Activated CD4-positive, alpha-beta T cell treated with anti-CD3 and anti-CD28 coated beads, Interleukin-2, amount 10 ng/mL, durations not matched to agents 24 days and 14 days (primary cell): Measurements from ENCODE around the gene HOXC6. TPM values are rescaled to one million over a fixed set of nuclear protein-coding genes. Genes with fewer than 3 reads are reported as not detected.
A peak's percentile ranks its signal among the peaks of the same experiment; 100 is the strongest.
"Not testable (repeated sequence)": the region's sequence is repeated elsewhere in the genome, so short reads cannot be mapped to it uniquely, and the experiment has no call there.

Source experiments
- DNase-seq: peaks from one replicate; pipeline ENCODE4 v3.0.0; 2022
- H3K27ac Mint-ChIP-seq: one replicate; pipeline ENCODE4 v1.8.0; 2022; ENCODE audit warnings: mild to moderate bottlenecking, mixed read lengths
- H3K27me3 Mint-ChIP-seq: one replicate; pipeline ENCODE4 v1.8.0; 2022; ENCODE audit warnings: mixed read lengths
- H3K36me3 Mint-ChIP-seq: one replicate; pipeline ENCODE4 v1.8.0; 2022; ENCODE audit warnings: low read depth, mild to moderate bottlenecking, mixed read lengths
- H3K4me1 Mint-ChIP-seq: one replicate; pipeline ENCODE4 v1.8.0; 2021; ENCODE audit warnings: mixed read lengths
- H3K4me3 Mint-ChIP-seq: one replicate; pipeline ENCODE4 v1.8.0; 2022; ENCODE audit warnings: mild to moderate bottlenecking, moderate library complexity, mixed read lengths
- H3K9me3 Mint-ChIP-seq: one replicate; pipeline ENCODE4 v1.8.0; 2021; ENCODE audit warnings: mixed read lengths
- intact Hi-C: fragments of 100-400 bp; cut with micrococcal nuclease; formaldehyde crosslinking; loops from one replicate; pipeline ENCODE4 v1.15.1; 2023
- total RNA-seq: library from RNA; stranded (reverse); gene quantifications from 2 replicates; pipeline ENCODE4 v1.2.3, GENCODE V29; 2022

Gene HOXC6
- total RNA-seq, 1 donor from 2014 or later = not detected

DNA sequence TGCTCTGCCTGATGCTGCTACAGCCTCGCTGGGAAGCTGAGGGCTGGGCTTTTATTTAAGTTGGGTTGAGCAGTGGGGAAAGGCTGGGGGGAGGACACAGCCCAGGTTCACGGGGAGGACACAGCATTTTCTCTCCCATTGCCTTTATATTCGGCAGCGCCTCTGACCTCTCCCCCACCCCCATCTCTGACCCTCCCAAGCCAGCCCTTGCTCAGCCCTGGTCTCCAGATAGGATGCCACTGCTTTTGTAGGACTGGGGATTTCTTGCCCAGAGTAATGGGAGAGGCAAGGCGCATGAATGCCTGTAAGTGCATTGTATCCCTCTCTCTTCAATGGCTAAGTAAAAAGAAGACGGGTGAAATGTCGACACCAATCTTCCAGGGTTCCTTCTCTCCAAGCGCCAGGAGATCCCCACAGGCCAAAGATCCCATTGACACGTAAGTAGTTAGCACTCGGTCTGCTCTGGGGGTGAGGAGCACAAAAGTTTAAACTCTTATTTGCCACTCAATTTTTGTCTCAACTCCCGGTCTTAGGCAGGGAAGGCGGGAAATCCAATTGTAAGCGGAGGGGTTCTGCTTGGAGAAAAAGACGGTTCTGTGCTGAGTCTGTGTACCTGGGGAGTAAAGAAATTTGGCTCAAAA, 30.0 kb downstream of the HOXC6 start:
- peaks cover 11% of the 10 kb centered on the region for H3K4me1 Mint-ChIP-seq
- DNase-seq = no peak
- no peaks in the 10 kb centered on the region for H3K36me3 Mint-ChIP-seq
- no peak overlapping the region for H3K27ac Mint-ChIP-seq
- no peak overlapping the region for H3K4me3 Mint-ChIP-seq
- intact Hi-C loops = no loop called here
- peaks cover 88% of the 10 kb centered on the region for H3K27me3 Mint-ChIP-seq
- no peaks in the 10 kb centered on the region for H3K9me3 Mint-ChIP-seq

- H3K27me3 Mint-ChIP-seq = peaks cover 88% of the 10 kb centered on the region
- H3K27ac Mint-ChIP-seq = no peak overlapping the region
- DNase-seq = no peak
- intact Hi-C loops = no loop called here
- no peaks in the 10 kb centered on the region for H3K36me3 Mint-ChIP-seq
- no peak overlapping the region for H3K4me3 Mint-ChIP-seq
- no peaks in the 10 kb centered on the region for H3K9me3 Mint-ChIP-seq
- H3K4me1 Mint-ChIP-seq = peaks cover 3% of the 10 kb centered on the region
These were observed 31.4 kb downstream of the HOXC6 start for GRCh38 chr12:54059668-54060067.

DNA sequence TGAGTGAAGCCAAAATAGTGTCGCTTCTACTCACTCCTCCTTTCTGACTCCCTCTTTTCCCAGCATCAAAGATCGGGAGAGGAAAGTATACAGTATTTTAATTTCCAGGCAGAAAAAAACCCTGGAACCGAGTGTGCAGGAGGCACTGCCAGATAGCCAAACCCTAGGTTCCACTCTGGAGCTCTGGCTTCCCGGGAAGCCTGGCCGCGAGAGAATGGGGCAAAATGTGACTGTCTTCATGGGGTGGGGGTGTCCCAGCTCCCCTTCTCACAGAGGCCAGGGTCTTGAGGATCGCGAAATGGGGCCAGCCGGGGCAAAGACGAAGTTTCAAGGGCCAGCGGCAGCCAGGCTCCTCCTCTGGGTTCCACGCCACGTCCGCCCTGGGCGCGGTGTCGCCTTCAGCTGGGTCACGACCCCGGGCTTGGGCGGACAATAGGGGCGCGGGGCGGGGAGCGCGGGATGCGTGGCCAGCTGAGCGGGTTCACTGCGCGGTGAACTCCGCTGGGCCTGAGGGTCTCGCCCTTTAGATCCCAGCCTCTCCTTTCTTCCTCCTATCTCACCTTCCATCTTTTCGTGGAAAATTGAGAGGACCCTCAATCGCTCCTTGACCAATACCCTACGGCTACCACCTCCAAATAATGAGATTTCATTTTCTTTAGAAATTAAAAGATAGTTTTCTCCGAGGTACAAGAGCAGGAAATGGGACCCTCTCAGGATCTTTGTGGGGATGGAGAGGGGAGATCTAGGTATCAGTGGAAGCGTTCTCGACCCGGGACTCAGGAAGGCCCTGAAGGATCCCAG, 32.1 kb downstream of the HOXC6 start:
- H3K27me3 Mint-ChIP-seq = peaks cover 82% of the 10 kb centered on the region
- H3K4me3 Mint-ChIP-seq = no peak overlapping the region
- DNase-seq = no peak
- H3K27ac Mint-ChIP-seq = no peak overlapping the region
- H3K9me3 Mint-ChIP-seq = no peaks in the 10 kb centered on the region
- intact Hi-C loops = no loop called here
- H3K4me1 Mint-ChIP-seq = peaks cover 2% of the 10 kb centered on the region
- no peaks in the 10 kb centered on the region for H3K36me3 Mint-ChIP-seq

DNA sequence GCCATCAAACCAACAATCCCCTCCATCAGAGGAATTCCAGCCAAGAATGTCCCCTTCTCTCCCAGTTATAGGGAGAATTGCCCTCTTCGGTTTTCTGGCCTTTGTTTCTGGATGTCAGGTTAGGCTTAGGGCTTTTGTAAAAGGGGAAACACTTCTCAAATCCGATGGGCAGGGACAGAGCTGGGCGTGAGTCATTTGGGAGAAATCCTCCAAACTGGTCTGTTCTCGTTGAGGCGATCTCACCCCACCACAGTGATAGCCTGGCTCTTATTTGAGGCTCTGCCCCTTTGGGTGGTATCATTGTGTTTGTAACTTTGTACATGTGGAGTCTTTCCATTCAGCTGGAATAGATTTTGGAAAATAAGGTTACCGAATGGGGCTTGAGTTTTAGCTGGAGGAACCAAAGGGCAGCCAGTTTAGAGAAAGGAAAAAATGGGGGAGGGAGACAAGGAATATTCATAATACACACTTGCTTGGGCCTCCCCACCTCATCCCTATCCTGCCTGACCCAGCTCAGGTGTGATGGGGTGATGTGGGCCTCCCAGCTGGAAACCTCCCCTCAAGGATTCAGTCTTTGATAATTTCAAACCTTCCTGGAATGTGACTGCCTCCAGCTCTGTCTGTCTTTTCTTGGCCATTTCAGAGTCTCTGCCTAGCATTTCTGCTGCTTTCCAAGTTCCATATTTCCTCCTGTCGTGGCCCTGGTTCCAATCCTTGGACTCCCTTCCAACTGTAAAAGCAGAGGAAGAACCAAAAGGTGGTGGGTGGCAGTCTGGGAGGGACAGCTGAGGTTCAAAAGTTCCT, 32.9 kb downstream of the HOXC6 start:
- Mint-ChIP-seq H3K27ac (no peak overlapping the region), H3K36me3 (no peaks in the 10 kb centered on the region), H3K4me1 (peaks cover 2% of the 10 kb centered on the region), H3K9me3 (no peaks in the 10 kb centered on the region), H3K4me3 (no peak overlapping the region), H3K27me3 (peaks cover 78% of the 10 kb centered on the region)
- intact Hi-C loops = no loop called here
- no peak for DNase-seq

- Mint-ChIP-seq H3K27ac (no peak overlapping the region), H3K4me3 (no peak overlapping the region), H3K4me1 (no peaks in the 10 kb centered on the region), H3K36me3 (no peaks in the 10 kb centered on the region), H3K27me3 (peaks cover 60% of the 10 kb centered on the region), H3K9me3 (no peaks in the 10 kb centered on the region)
- no peak for DNase-seq
- intact Hi-C loops = no loop called here
These were observed 37.4 kb downstream of the HOXC6 start for GRCh38 chr12:54065677-54066076.

DNA sequence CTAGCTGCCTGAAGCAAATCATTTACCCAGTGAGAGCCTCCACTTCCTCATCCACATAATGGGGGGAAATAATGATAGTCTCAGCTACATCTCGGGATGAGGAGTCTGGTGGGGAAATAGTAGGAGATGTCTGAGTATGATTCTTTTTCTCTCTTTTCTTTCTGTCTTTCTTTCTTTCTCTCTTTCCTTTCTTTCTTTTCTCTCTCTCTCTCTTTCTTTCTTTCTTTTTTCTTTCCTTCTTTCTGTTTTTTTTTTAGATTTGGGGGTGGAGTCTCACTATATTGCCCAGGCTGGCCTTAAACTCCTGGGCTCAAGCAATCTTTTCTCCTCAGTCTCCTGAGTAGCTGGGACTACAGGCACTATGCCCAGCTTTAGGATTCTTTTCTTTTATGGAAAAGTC, 38.2 kb downstream of the HOXC6 start:
- intact Hi-C loops = no loop called here
- peaks cover 60% of the 10 kb centered on the region for H3K27me3 Mint-ChIP-seq
- no peak overlapping the region for H3K27ac Mint-ChIP-seq
- H3K4me3 Mint-ChIP-seq = no peak overlapping the region
- H3K36me3 Mint-ChIP-seq = no peaks in the 10 kb centered on the region
- H3K4me1 Mint-ChIP-seq = no peaks in the 10 kb centered on the region
- no peak for DNase-seq
- H3K9me3 Mint-ChIP-seq = no peaks in the 10 kb centered on the region

DNA sequence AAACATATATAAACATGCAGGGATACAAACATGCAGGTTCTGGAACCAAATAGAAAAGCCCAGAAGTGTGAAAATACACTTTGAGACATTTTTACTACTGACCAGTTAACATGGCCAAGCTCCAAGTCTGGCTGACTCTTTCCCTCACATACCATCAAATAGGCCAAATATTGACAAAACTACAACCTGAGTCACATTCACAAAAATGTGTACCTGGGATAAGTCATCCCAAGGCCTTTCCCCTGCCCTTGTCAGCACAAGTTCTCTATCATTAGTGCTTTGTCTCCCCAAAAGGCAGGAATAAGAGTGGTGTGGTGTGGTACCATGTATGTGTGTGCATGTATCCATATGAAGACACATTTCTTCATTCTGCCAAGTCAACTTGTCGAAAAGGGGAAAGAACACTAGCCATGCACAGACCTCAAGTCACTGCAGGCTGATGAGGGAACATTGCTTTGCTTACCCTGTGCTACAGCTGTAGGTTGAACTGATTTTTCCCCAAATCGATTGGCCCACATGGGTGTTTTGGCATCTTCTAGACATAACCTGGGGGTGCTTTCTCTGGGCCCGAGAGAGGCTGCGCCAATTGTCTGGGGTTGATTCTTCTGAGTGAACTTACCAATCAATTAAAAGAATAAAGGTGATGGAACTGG, 40.3 kb downstream of the HOXC6 start:
- no peaks in the 10 kb centered on the region for H3K9me3 Mint-ChIP-seq

DNA sequence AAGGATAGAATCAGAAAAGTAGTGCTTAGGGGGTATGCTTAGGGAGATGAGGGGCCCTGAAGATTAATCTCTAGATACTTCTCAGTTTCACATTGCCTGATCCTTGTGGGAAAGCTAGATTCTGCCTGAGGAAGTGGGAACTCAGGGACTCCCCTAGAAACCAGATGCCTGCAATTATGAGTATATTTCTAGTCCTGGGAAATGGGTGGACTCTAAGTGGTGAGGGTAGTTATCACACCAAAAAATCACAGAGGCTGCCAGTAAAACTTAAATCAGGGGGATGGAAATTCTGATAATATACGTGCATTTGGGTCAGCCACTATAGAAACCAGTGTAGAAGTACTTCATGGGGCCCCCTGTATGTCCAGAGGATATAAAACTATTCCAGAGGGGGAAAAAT, 43.7 kb downstream of the HOXC6 start:
- no peaks in the 10 kb centered on the region for H3K9me3 Mint-ChIP-seq
- no peaks in the 10 kb centered on the region for H3K4me1 Mint-ChIP-seq
- H3K36me3 Mint-ChIP-seq = no peaks in the 10 kb centered on the region
- intact Hi-C loops = no loop called here
- H3K4me3 Mint-ChIP-seq = no peak overlapping the region
- peaks cover 42% of the 10 kb centered on the region for H3K27me3 Mint-ChIP-seq
- DNase-seq = no peak
- H3K27ac Mint-ChIP-seq = no peak overlapping the region

More for the DNA sequence above, 40.3 kb downstream of the HOXC6 start:
- intact Hi-C loops = no loop called here
- H3K36me3 Mint-ChIP-seq = no peaks in the 10 kb centered on the region
- peaks cover 50% of the 10 kb centered on the region for H3K27me3 Mint-ChIP-seq
- no peak overlapping the region for H3K27ac Mint-ChIP-seq
- no peak for DNase-seq
- H3K4me1 Mint-ChIP-seq = no peaks in the 10 kb centered on the region
- H3K4me3 Mint-ChIP-seq = no peak overlapping the region

DNA sequence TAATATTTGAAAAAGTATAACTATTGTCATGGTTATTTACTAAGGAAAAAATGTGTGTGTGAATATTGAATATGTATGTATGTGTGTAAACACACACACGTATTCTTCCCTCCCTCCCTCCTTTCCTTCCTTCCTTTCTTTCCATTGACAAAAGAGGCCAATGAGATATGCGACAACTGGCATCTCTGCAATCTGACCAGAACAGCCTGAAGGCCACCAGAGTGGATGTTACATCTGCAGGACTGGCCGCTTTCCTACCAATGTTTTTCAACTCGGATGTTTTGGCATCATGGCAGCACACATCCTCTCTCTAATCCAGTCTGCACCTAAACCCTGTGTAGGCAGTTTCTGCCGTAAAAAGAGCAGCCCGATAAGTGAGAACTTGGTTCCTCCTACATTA, 46.1 kb downstream of the HOXC6 start:
- H3K27me3 Mint-ChIP-seq = peaks cover 35% of the 10 kb centered on the region
- H3K9me3 Mint-ChIP-seq = no peaks in the 10 kb centered on the region
- no peak overlapping the region for H3K4me3 Mint-ChIP-seq
- H3K4me1 Mint-ChIP-seq = no peaks in the 10 kb centered on the region
- intact Hi-C loops = no loop called here
- H3K27ac Mint-ChIP-seq = no peak overlapping the region
- DNase-seq = no peak
- no peaks in the 10 kb centered on the region for H3K36me3 Mint-ChIP-seq

DNA sequence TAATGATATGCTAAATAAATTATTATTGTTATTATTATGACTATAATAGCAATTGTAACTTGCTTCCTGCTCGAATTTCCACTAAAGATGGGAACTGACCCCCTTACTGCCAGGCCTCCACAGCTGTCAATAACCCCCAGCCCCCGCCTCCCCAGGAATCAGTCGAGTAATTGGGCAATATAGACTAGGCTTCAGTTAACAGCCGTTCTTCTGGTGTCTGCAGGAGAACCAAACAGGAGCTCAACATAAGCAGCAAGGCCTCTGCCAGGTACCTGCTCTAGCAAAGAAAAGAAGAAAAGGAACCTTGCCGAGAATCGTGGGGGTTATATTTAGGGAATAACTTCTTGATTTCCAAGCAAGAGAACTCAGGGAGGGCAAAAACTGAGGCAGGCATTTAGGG, 47.2 kb downstream of the HOXC6 start:
- Mint-ChIP-seq H3K9me3 (no peaks in the 10 kb centered on the region), H3K4me1 (peaks cover 2% of the 10 kb centered on the region), H3K27me3 (peaks cover 31% of the 10 kb centered on the region), H3K4me3 (no peak overlapping the region), H3K36me3 (no peaks in the 10 kb centered on the region), H3K27ac (no peak overlapping the region)
- DNase-seq = no peak
- intact Hi-C loops = no loop called here

DNA sequence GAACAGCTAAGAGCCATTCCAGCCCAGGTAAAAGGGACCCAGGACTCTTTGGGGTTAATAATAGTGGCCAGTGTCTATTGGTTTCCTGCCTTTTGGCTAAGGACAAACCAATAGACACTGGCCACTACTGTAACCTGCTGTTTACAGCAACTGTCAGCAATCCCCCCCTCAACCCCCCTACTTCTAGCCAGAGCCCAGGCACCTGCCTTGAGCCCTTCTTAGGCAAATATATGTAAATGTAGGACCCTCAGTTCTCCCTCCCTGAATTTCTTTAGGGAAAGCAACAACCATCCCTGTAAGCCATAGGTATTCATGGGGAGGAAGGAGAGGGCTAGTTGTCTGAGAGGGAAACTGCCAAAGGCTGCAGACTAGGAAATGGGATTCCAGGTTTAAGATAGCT, 47.7 kb downstream of the HOXC6 start:
- Mint-ChIP-seq H3K4me1 (peaks cover 6% of the 10 kb centered on the region), H3K27me3 (peaks cover 28% of the 10 kb centered on the region), H3K27ac (no peak overlapping the region), H3K9me3 (no peaks in the 10 kb centered on the region), H3K36me3 (no peaks in the 10 kb centered on the region), H3K4me3 (no peak overlapping the region)
- intact Hi-C loops = no loop called here
- DNase-seq = no peak

DNA sequence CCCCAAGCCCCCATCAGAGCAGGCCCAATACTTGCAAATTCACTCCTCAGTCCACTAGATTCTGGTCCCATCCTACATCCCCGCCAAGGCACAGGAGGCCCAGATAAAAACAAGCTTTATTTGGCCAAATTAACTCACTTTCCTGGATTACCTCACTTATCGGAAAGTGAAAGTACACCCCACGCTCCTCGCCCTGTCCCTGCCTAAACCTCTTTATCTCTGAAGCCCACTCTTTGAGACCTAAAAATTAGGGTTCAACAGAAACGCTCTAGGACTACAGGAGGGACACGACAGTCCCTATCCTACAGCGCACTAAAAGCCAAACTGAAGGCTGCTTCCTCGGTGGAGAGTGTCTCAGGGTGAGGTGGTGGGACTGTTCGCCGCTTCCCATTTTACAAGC, 49.6 kb downstream of the HOXC6 start:
- H3K4me3 Mint-ChIP-seq, H3K27ac Mint-ChIP-seq, H3K9me3 Mint-ChIP-seq, DNase-seq, H3K36me3 Mint-ChIP-seq, intact Hi-C loops: not testable (repeated sequence)
- H3K27me3 Mint-ChIP-seq = peaks cover 19% of the 10 kb centered on the region
- H3K4me1 Mint-ChIP-seq = peaks cover 19% of the 10 kb centered on the region

- intact Hi-C loops, H3K36me3 Mint-ChIP-seq, DNase-seq, H3K4me3 Mint-ChIP-seq, H3K9me3 Mint-ChIP-seq: not testable (repeated sequence)
- H3K27ac Mint-ChIP-seq = peak overlapping the region; percentile 6
- peaks cover 14% of the 10 kb centered on the region for H3K27me3 Mint-ChIP-seq
- H3K4me1 Mint-ChIP-seq = peaks cover 27% of the 10 kb centered on the region
These were observed 50.9 kb downstream of the HOXC6 start for GRCh38 chr12:54079115-54079514.
